Endothelial cell of umbilical vein (primary cell): ENCODE results near the gene ASS1. TPM values are rescaled to one million over a fixed set of nuclear protein-coding genes. Genes with fewer than 3 reads are reported as not detected.

Experiments
- BruUV-seq: library from RNA; stranded (reverse); fragments of 400-500 nt; replicated peaks from 2 replicates; lab custom pipeline; 2021; lab: Mats Ljungman, UMichigan
- CTCF ChIA-PET: fragments of 300-600, 350-600 bp; sonication (Branson Sonifier 250); formaldehyde crosslinking; loops from one replicate; lab custom pipeline; 2021; ENCODE audit warnings: antibody characterized with exemption, inconsistent platforms; lab: Charles Lee
- POLR2A ChIA-PET: fragments of 300-600, 350-600 bp; sonication (Branson Sonifier 250); formaldehyde crosslinking; loops from one replicate; lab custom pipeline; 2021; ENCODE audit warnings: antibody characterized with exemption, inconsistent platforms; lab: Charles Lee
- DNase-seq: peaks from one replicate; pipeline ENCODE4 v3.0.0-alpha.2; 2011; ENCODE audit warnings: low read depth, low spot score
- FAIRE-seq: peaks from 2 replicates; lab custom pipeline; 2011; peaks lifted over from hg19 to GRCh38; lab: Jason Lieb, UNC
- H2AFZ ChIP-seq: 2 replicates; pipeline ENCODE4 v1.6.0; 2012; ENCODE audit warnings: low read depth, low read length, control low read depth, inconsistent platforms
- H3K27ac ChIP-seq: 2 replicates; pipeline ENCODE4 v1.5.1; 2011; ENCODE audit warnings: low read depth, mild to moderate bottlenecking, control low read depth, low read length, moderate library complexity; ENCODE audit not compliant: insufficient read depth
- H3K27me3 ChIP-seq, 2 experiments: 2 replicates each; pipeline versions ENCODE4 v1.6.0 to v1.6.1; 2011; ENCODE audit warnings: low read length in 2 of 2, mixed read lengths in 1 of 2; ENCODE audit not compliant: control insufficient read depth in 2 of 2, insufficient read depth in 2 of 2
- H3K36me3 ChIP-seq, 2 experiments: 2 replicates in 1 of 2; 3 replicates in 1 of 2; pipeline ENCODE4 v1.5.1; 2011; ENCODE audit warnings: low read length in 2 of 2, mild to moderate bottlenecking in 1 of 2, moderate library complexity in 1 of 2; ENCODE audit not compliant: control insufficient read depth in 2 of 2, insufficient read depth in 2 of 2; ENCODE audit errors: extremely low read depth in 1 of 2
- H3K4me1 ChIP-seq: 3 replicates; pipeline ENCODE4 v1.5.1; 2011; ENCODE audit warnings: mild to moderate bottlenecking, low read length; ENCODE audit not compliant: control insufficient read depth, insufficient read depth; ENCODE audit errors: extremely low read depth
- H3K4me2 ChIP-seq: 2 replicates; pipeline ENCODE4 v1.6.1; 2011; ENCODE audit warnings: low read length, control low read depth, mixed read lengths; ENCODE audit not compliant: insufficient read depth
- H3K4me3 ChIP-seq, 3 experiments: fragments of 200-600 bp in 1 of 3; sonication (generic), shearing (Covaris generic) in 1 of 3; replicated peaks in 1 of 3; 2 replicates each; pipeline ENCODE4 v1.5.1; 2011 to 2016; ENCODE audit warnings: control low read depth in 3 of 3, low read length in 3 of 3, mild to moderate bottlenecking in 2 of 3, inconsistent platforms in 1 of 3, low read depth in 1 of 3, moderate library complexity in 1 of 3; ENCODE audit not compliant: insufficient read depth in 1 of 3
- H3K79me2 ChIP-seq: 2 replicates; pipeline ENCODE4 v1.6.0; 2012; ENCODE audit warnings: low read length, inconsistent platforms; ENCODE audit not compliant: control insufficient read depth, insufficient read depth
- H3K9ac ChIP-seq: replicated peaks from 2 replicates; pipeline ENCODE3; 2011; ENCODE audit warnings: low read length, control low read depth; ENCODE audit not compliant: insufficient read depth; ENCODE audit errors: extremely low read depth
- H3K9me1 ChIP-seq: replicated peaks from 3 replicates; pipeline ENCODE4 v1.6.0; 2011; ENCODE audit warnings: mild to moderate bottlenecking, low read length; ENCODE audit not compliant: control insufficient read depth, insufficient read depth; ENCODE audit errors: extremely low read depth
- H3K9me3 ChIP-seq: replicated peaks from 2 replicates; pipeline ENCODE4 v1.5.1; 2012; ENCODE audit warnings: low read length, inconsistent platforms; ENCODE audit not compliant: control insufficient read depth, insufficient read depth
- H4K20me1 ChIP-seq: replicated peaks from 2 replicates; pipeline ENCODE3; 2011; ENCODE audit warnings: mild to moderate bottlenecking, low read length; ENCODE audit not compliant: control insufficient read depth, insufficient read depth; ENCODE audit errors: extremely low read depth
- CTCF ChIP-seq, 2 donors: IDR thresholded peaks; 1 replicate in 1 of 2; 2 replicates in 1 of 2; pipeline ENCODE4 v1.5.1; 2011; ENCODE audit warnings: low read length in 2 of 2, mild to moderate bottlenecking in 2 of 2, moderate library complexity in 2 of 2, control low read depth in 1 of 2, inconsistent platforms in 1 of 2, low read depth in 1 of 2; ENCODE audit not compliant: insufficient read depth in 1 of 2; ENCODE audit errors: extremely low read depth in 1 of 2
- EZH2 ChIP-seq: IDR thresholded peaks from 2 replicates; pipeline ENCODE4 v1.6.1; 2012; ENCODE audit warnings: borderline replicate concordance, low read depth, mild to moderate bottlenecking, moderate library complexity, low read length, inconsistent platforms; ENCODE audit not compliant: severe bottlenecking
- FOS ChIP-seq: IDR thresholded peaks from 2 replicates; pipeline ENCODE4 v1.6.1; 2011; ENCODE audit warnings: mild to moderate bottlenecking, low read length, moderate library complexity, borderline replicate concordance; ENCODE audit not compliant: insufficient read depth
- GATA2 ChIP-seq: IDR thresholded peaks from 2 replicates; pipeline ENCODE4 v1.7.0; 2011; ENCODE audit warnings: low read depth, mild to moderate bottlenecking, moderate library complexity, mixed read lengths, low read length; ENCODE audit not compliant: insufficient read length, insufficient read depth
- JUN ChIP-seq: IDR thresholded peaks from 2 replicates; pipeline ENCODE4 v1.6.1; 2011; ENCODE audit warnings: borderline replicate concordance, low read depth; ENCODE audit not compliant: insufficient read length, insufficient read depth
- MYC ChIP-seq: IDR thresholded peaks from one replicate; pipeline ENCODE4 v1.6.1; 2011; ENCODE audit warnings: mild to moderate bottlenecking, low read depth, low read length
- POLR2A ChIP-seq: IDR thresholded peaks from 2 replicates; pipeline ENCODE4 v1.6.1; 2012; ENCODE audit warnings: low read depth, mild to moderate bottlenecking, control low read depth, low read length
- dilution Hi-C: fragments of 300-500 bp; cut with MboI; formaldehyde crosslinking; loops from one replicate; pipeline ENCODE4 v1.15.0; 2019; ENCODE audit warnings: low sequenced_read_pairs; ENCODE audit not compliant: extremely low pct_ligation_motif_present
- intact Hi-C: fragments of 100-400 bp; cut with micrococcal nuclease; formaldehyde crosslinking; loops from one replicate; pipeline ENCODE4 v1.10.0; 2022
- polyA plus RNA-seq, 4 experiments: library from polyadenylated mRNA; depleted of rRNA in 3 of 4; stranded (reverse) in 3 of 4; unstranded in 1 of 4; fragments of >200 nt; gene quantifications; 2 replicates each; pipeline versions ENCODE4 v1.2.1 to v1.2.3, GENCODE V29; 2011 to 2012; ENCODE audit warnings: missing spikeins in 1 of 4
- total RNA-seq: library from RNA; stranded (reverse); gene quantifications from 2 replicates; pipeline ENCODE4 v1.2.3, GENCODE V29; 2021

Gene ASS1
- total and polyA plus RNA-seq, 2 donors (not counting 3 experiments of a cell fraction or from before 2014, with no cell fraction given) = 3.6 to 12.4 TPM

- dilution Hi-C loops = no loop called here
- Histone ChIP-seq H3K36me3 (no peaks in the 10 kb centered on the region), H3K4me3 (no peak overlapping the region), H3K9me3 (no peaks in the 10 kb centered on the region), H3K9me1 (no peaks in the 10 kb centered on the region), H4K20me1 (no peaks in the 10 kb centered on the region), H3K4me1 (peaks cover 15% of the 10 kb centered on the region), H2AFZ (no peak overlapping the region), H3K27me3 (peaks cover 0 to 3% of the 10 kb centered on the region in 2 experiments), H3K4me2 (no peak overlapping the region), H3K27ac (no peak overlapping the region), H3K79me2 (no peaks in the 10 kb centered on the region), H3K9ac (no peak overlapping the region)
- no TSS peak for BruUV-seq
- TF ChIP-seq CTCF (IDR thresholded peaks at IDR 0.05; ENCODE audit: extremely low read depth in 1 of 2, insufficient read depth in 1 of 2, low read depth in 1 of 2, low read length in 2 of 2) (no peak), POLR2A (no peak), GATA2 (no peak), JUN (no peak), FOS (no peak), MYC (no peak), EZH2 (no peak)
- CTCF ChIA-PET = no interaction called here
- intact Hi-C loops = no loop called here
- no peak for FAIRE-seq
- POLR2A ChIA-PET = no interaction called here
- DNase-seq = no peak
Measured at GRCh38 chr9:130429381-130429780, 15.4 kb upstream of the ASS1 start.
